Right lobe of liver (tissue), 6 donors: ENCODE data around the gene NDST4. TPM values are rescaled to one million over a fixed set of nuclear protein-coding genes. Genes with fewer than 3 reads are reported as not detected.

ENCODE experiments used
- ATAC-seq, 4 donors: fragments of 200-7000 bp; cut with Tn5 transposase; one replicate each; pipeline ENCODE4 v1.9.1; 2020; ENCODE audit warnings: mild to moderate bottlenecking in 4 of 4, moderate library complexity in 4 of 4
- DNase-seq, 3 donors: peaks; one replicate each; pipeline ENCODE4 v3.0.0-alpha.2; 2020
- H3K27ac ChIP-seq, 3 donors: fragments of 200-600 bp; one replicate each; pipeline ENCODE4 v1.8.0; 2022
- H3K27me3 ChIP-seq, 2 donors: fragments of 200-600 bp; one replicate each; pipeline ENCODE4 v1.8.0; 2022
- H3K36me3 ChIP-seq, 4 donors: fragments of 200-600 bp; sonication (generic) in 1 of 4; one replicate each; pipeline versions ENCODE4 v1.5.1 to v1.8.0; 2017 to 2022; ENCODE audit warnings: control low read depth in 1 of 4
- H3K4me1 ChIP-seq, 4 donors: fragments of 200-600 bp; sonication (generic) in 1 of 4; one replicate each; pipeline versions ENCODE4 v1.5.1 to v1.8.0; 2017 to 2022; ENCODE audit warnings: control low read depth in 1 of 4
- H3K4me3 ChIP-seq, 3 donors: fragments of 200-600 bp; one replicate each; pipeline ENCODE4 v1.8.0; 2022
- H3K9me3 ChIP-seq, 4 donors: fragments of 200-600 bp; sonication (generic) in 1 of 4; one replicate each; pipeline versions ENCODE4 v1.5.1 to v1.8.0; 2017 to 2022; ENCODE audit warnings: control low read depth in 1 of 4
- CTCF ChIP-seq, 4 donors: fragments of 200-600 bp in 3 of 4; fragments of 450-650 bp in 1 of 4; IDR thresholded peaks; one replicate each; pipeline versions ENCODE4 v1.5.1 to v1.8.0; 2016 to 2022; ENCODE audit warnings: antibody characterized with exemption in 4 of 4, mild to moderate bottlenecking in 2 of 4
- POLR2A ChIP-seq: fragments of 450-650 bp; IDR thresholded peaks from one replicate; pipeline ENCODE4 v1.6.1; 2017; ENCODE audit warnings: antibody characterized with exemption, mild to moderate bottlenecking
- WGBS: methylation state at CpG from one replicate; pipeline ENCODE4 v1.1.6; 2018; ENCODE audit warnings: low coverage, low lambda C conversion rate; ENCODE audit not compliant: insufficient coverage; ENCODE audit errors: missing lambda C conversion rate; 5-methylcytosine and 5-hydroxymethylcytosine counted together
- intact Hi-C, 2 donors: fragments of 100-400 bp; cut with DNase I; formaldehyde crosslinking; loops; one replicate each; pipeline versions ENCODE4 v1.11.2 to v1.14.1; 2022
- total RNA-seq, 6 experiments: library from RNA; depleted of rRNA in 2 of 6; stranded (reverse); fragments of >200 nt in 2 of 6; fragmentation: NEBNext Ultra II Directional in 3 of 6; extraction: Animal tissue kit (Norgen Biotek cat#: 25700) in 3 of 6; gene quantifications; one replicate each; pipeline versions ENCODE4 v1.1.0 to v1.2.4, GENCODE V29; 2016 to 2023
- donor health status: DM: no; HTN: yes; CAD: no.
- donor health status: DM: no; HTN: no; CAD: no.
- donor health status: DM: no; HTN: no; CAD: no.
- donor health status: DM: no; HTN: yes; CAD: no.
- donor health status: DM: no; HTN: yes; CAD: no.

NDST4 gene
- total RNA-seq, 6 experiments from 2014 or later = not detected

GRCh38 chr4:115110191-115111181 is 2.9 kb downstream of the NDST4 start:
- WGBS = 75% methylated on average over 4 of the region's 4 CpGs
- H3K4me1 ChIP-seq = no peaks in the 10 kb centered on the region
- H3K27ac ChIP-seq = no peak overlapping the region
- H3K9me3 ChIP-seq = no peaks in the 10 kb centered on the region
- H3K4me3 ChIP-seq = no peak overlapping the region
- no peaks in the 10 kb centered on the region for H3K36me3 ChIP-seq
- no peak for DNase-seq
- no peaks in the 10 kb centered on the region for H3K27me3 ChIP-seq
- TF ChIP-seq CTCF (IDR thresholded peaks at IDR 0.05) (no peak), POLR2A (no peak)
- no peak for ATAC-seq
- intact Hi-C loops = no loop called here

GRCh38 chr4:115108850-115109249 is 4.6 kb downstream of the NDST4 start:
- TF ChIP-seq CTCF (IDR thresholded peaks at IDR 0.05) = no peak
- TF ChIP-seq POLR2A = no peak
- intact Hi-C loops = no loop called here
- Histone ChIP-seq H3K4me1 (no peaks in the 10 kb centered on the region), H3K27ac (no peak overlapping the region), H3K36me3 (no peaks in the 10 kb centered on the region), H3K4me3 (no peak overlapping the region), H3K9me3 (no peaks in the 10 kb centered on the region), H3K27me3 (no peaks in the 10 kb centered on the region)
- ATAC-seq (no peak), DNase-seq (no peak)

GRCh38 chr4:115107411-115107810 is 6.0 kb downstream of the NDST4 start:
- H3K4me1 ChIP-seq = no peaks in the 10 kb centered on the region
- TF ChIP-seq POLR2A = no peak
- TF ChIP-seq CTCF (IDR thresholded peaks at IDR 0.05) = no peak
- ATAC-seq = no peak
- no peak overlapping the region for H3K4me3 ChIP-seq
- no peak overlapping the region for H3K27ac ChIP-seq
- no peak for DNase-seq
- no peaks in the 10 kb centered on the region for H3K27me3 ChIP-seq
- no peaks in the 10 kb centered on the region for H3K36me3 ChIP-seq
- no peaks in the 10 kb centered on the region for H3K9me3 ChIP-seq
- intact Hi-C loops = no loop called here

- H3K4me1 ChIP-seq = no peaks in the 10 kb centered on the region
- intact Hi-C loops = no loop called here
- TF ChIP-seq POLR2A (no peak), CTCF (IDR thresholded peaks at IDR 0.05) (no peak)
- WGBS = 73% methylated on average over 3 of the region's 3 CpGs
- H3K27me3 ChIP-seq = no peaks in the 10 kb centered on the region
- no peak for DNase-seq
- H3K36me3 ChIP-seq = no peaks in the 10 kb centered on the region
- no peaks in the 10 kb centered on the region for H3K9me3 ChIP-seq
- ATAC-seq = no peak
- no peak overlapping the region for H3K27ac ChIP-seq
- H3K4me3 ChIP-seq = no peak overlapping the region
Observed at GRCh38 chr4:115101675-115102074, 11.7 kb downstream of the NDST4 start.
